ENCODE data around the gene AGRN. TPM values are rescaled to one million over a fixed set of nuclear protein-coding genes. Genes with fewer than 3 reads are reported as not detected.

AGRN gene
- total and polyA plus RNA-seq, 4 donors = 1.8 to 22.4 (median 16.9) TPM

GRCh38 chr1:1067284-1067859 is 47.5 kb downstream of the AGRN start:
- WGBS = 90% methylated on average over 54 of the region's 54 CpGs
- DNase-seq (ENCODE audit: low spot score) = no peak
- H3K27ac ChIP-seq (ENCODE audit: low read depth in 1 of 2, low read length in 2 of 2) = no peak overlapping the region

GRCh38 chr1:1067860-1068516 is 48.1 kb downstream of the AGRN start:
- Histone ChIP-seq H3K27me3 (ENCODE audit: control insufficient read depth in 4 of 4, insufficient read depth in 4 of 4, low read length in 3 of 4) (peaks cover 0 to 6% (median 1%) of the 10 kb centered on the region in 4 donors), H3K4me3 (ENCODE audit: low read depth in 1 of 3, low read length in 3 of 3) (no peak overlapping the region), H3K27ac (ENCODE audit: low read depth in 1 of 2, low read length in 2 of 2) (no peak overlapping the region), H3K4me1 (ENCODE audit: control insufficient read depth in 4 of 4, insufficient read depth in 4 of 4, low read length in 3 of 4) (peaks cover 0 to 10% (median 6%) of the 10 kb centered on the region in 4 donors), H3K9me3 (ENCODE audit: control insufficient read depth in 4 of 4, low read length in 3 of 4) (no peaks in the 10 kb centered on the region), H3K9ac (ENCODE audit: low read depth in 1 of 2, low read length in 2 of 2) (no peak overlapping the region), H3K36me3 (ENCODE audit: control insufficient read depth in 4 of 4, insufficient read depth in 3 of 4, low read depth in 1 of 4, low read length in 3 of 4) (no peaks in the 10 kb centered on the region)
- no peak for DNase-seq (ENCODE audit: low spot score)
- TF ChIP-seq FOXA1 (IDR thresholded peaks at IDR 0.05) (no peak), REST (IDR thresholded peaks at IDR 0.05) (no peak)
- WGBS = 53% methylated on average over 32 of the region's 32 CpGs

More at GRCh38 chr1:1067284-1067859, 47.5 kb downstream of the AGRN start:
- TF ChIP-seq NR2F2 (IDR thresholded peaks at IDR 0.05) (no peak), CTCF (IDR thresholded peaks at IDR 0.05; ENCODE audit: low read depth, low read length, missing input control) (no peak), JUND (IDR thresholded peaks at IDR 0.05) (no peak), FOXA2 (IDR thresholded peaks at IDR 0.05) (no peak), FOXA1 (IDR thresholded peaks at IDR 0.05) (no peak), HNF4A (conservative IDR thresholded peaks at IDR 0.05) (no peak), HNF4G (IDR thresholded peaks at IDR 0.05) (no peak), TAF1 (conservative IDR thresholded peaks at IDR 0.05) (no peak), GABPA (IDR thresholded peaks at IDR 0.05 in 1 of 2, conservative IDR thresholded peaks at IDR 0.05 in 1 of 2) (no peak), RAD21 (IDR thresholded peaks at IDR 0.05) (no peak), SP1 (IDR thresholded peaks at IDR 0.05) (no peak), RXRA (IDR thresholded peaks at IDR 0.05) (no peak), YY1 (IDR thresholded peaks at IDR 0.05) (no peak)
- TF ChIP-seq, protein P1, sequence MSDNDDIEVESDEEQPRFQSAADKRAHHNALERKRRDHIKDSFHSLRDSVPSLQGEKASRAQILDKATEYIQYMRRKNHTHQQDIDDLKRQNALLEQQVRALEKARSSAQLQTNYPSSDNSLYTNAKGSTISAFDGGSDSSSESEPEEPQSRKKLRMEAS (IDR thresholded peaks at IDR 0.05) = no peak
- H3K27me3 ChIP-seq (ENCODE audit: control insufficient read depth in 4 of 4, insufficient read depth in 4 of 4, low read length in 3 of 4) = peaks cover 0 to 10% (median 1%) of the 10 kb centered on the region in 4 donors
- H3K36me3 ChIP-seq (ENCODE audit: control insufficient read depth in 4 of 4, insufficient read depth in 3 of 4, low read depth in 1 of 4, low read length in 3 of 4) = no peaks in the 10 kb centered on the region
- peaks cover 0 to 10% (median 6%) of the 10 kb centered on the region in 4 donors for H3K4me1 ChIP-seq (ENCODE audit: control insufficient read depth in 4 of 4, insufficient read depth in 4 of 4, low read length in 3 of 4)
- H3K4me3 ChIP-seq (ENCODE audit: low read depth in 1 of 3, low read length in 3 of 3) = no peak overlapping the region
- no peaks in the 10 kb centered on the region for H3K9me3 ChIP-seq (ENCODE audit: control insufficient read depth in 4 of 4, low read length in 3 of 4)
- H3K9ac ChIP-seq (ENCODE audit: low read depth in 1 of 2, low read length in 2 of 2) = no peak overlapping the region
